Measurements from ENCODE around the gene NHLRC1. TPM values are rescaled to one million over a fixed set of nuclear protein-coding genes. Genes with fewer than 3 reads are reported as not detected.

The NHLRC1 gene
- total and polyA plus RNA-seq, 9 of the 15 experiments (the other 6 are each of a cell fraction or from before 2014, with no cell fraction given): not detected

- no peak for TF ChIP-seq BRD4 (IDR thresholded peaks at IDR 0.05)
- no peak for TF ChIP-seq FOS (IDR thresholded peaks at IDR 0.05; ENCODE audit: extremely low read depth, insufficient read length)
- TF ChIP-seq PHF8 (IDR thresholded peaks at IDR 0.05; ENCODE audit: borderline replicate concordance, low read length): peak; percentile 81; the same call in 1 of the 2 replicates
- no peak for TF ChIP-seq SP2 (IDR thresholded peaks at IDR 0.05; ENCODE audit: extremely low read depth, low read depth, low read length, poor library complexity, severe bottlenecking)
- no peak for TF ChIP-seq ZFPM2 (CRISPR knock-in tag; IDR thresholded peaks at IDR 0.05)
- no peak for TF ChIP-seq HEY1 (CRISPR knock-in tag; IDR thresholded peaks at IDR 0.05; ENCODE audit: borderline replicate concordance)
- TF ChIP-seq ZBTB8A (IDR thresholded peaks at IDR 0.05; ENCODE audit: partially characterized antibody): no peak
- TF ChIP-seq ZNF197 (CRISPR knock-in tag; IDR thresholded peaks at IDR 0.05; ENCODE audit: low read depth): no peak
- no peak for TF ChIP-seq MLLT1 (IDR thresholded peaks at IDR 0.05)
- TF ChIP-seq NELFE (IDR thresholded peaks at IDR 0.05; ENCODE audit: insufficient read depth, insufficient read length): no peak
- no peak for TF ChIP-seq ZNF699 (CRISPR knock-in tag; IDR thresholded peaks at IDR 0.05; ENCODE audit: insufficient replicate concordance)
- no peak for TF ChIP-seq YBX1 (IDR thresholded peaks at IDR 0.05)
- no peak for TF ChIP-seq AFF4 (CRISPR knock-in tag; IDR thresholded peaks at IDR 0.05)
- no peak for TF ChIP-seq KDM1A (IDR thresholded peaks at IDR 0.05)
- no peak for TF ChIP-seq MIER1 (IDR thresholded peaks at IDR 0.05; ENCODE audit: low read depth)
- TF ChIP-seq ARNT (IDR thresholded peaks at IDR 0.05): no peak
- 0 out of 2 replicates have a peak, but pooled peaks have one; percentile 5 for TF ChIP-seq EP400 (IDR thresholded peaks at IDR 0.05)
- no peak for TF ChIP-seq ZC3H4 (CRISPR knock-in tag; IDR thresholded peaks at IDR 0.05; ENCODE audit: borderline replicate concordance)
- no peak for TF ChIP-seq CBFA2T2 (conservative IDR thresholded peaks at IDR 0.05)
These were observed 32.8 kb upstream of the NHLRC1 start, which contains the start of gene KDM1B (continued) for GRCh38 chr6:18155150-18155863.

Data from K562 (cell line).